Brain pericyte (primary cell): ENCODE data around the gene STK35.
A peak's percentile ranks its signal among the peaks of the same experiment; 100 is the strongest.

Experiments
- DNase-seq: peaks from one replicate; pipeline ENCODE4 v3.0.0-alpha.2; 2012; ENCODE audit warnings: low read depth, low spot score

STK35 gene

GRCh38 chr20:2101057-2101864, at the start of gene STK35:
Gene STK35, plus strand, starts transcription at chr20:2101827. Its CDS starts 55 bp downstream, at chr20:2101882.
- no peak for DNase-seq

GRCh38 chr20:2051946-2052345, 49.7 kb upstream of the STK35 start:
- DNase-seq: no peak

- DNase-seq: no peak
Observed at GRCh38 chr20:2052741-2053140, 48.9 kb upstream of the STK35 start.

GRCh38 chr20:2053615-2054014, 48.0 kb upstream of the STK35 start:
- no peak for DNase-seq

GRCh38 chr20:2054911-2055310, 46.7 kb upstream of the STK35 start:
- DNase-seq: no peak

GRCh38 chr20:2059411-2059810, 42.2 kb upstream of the STK35 start:
- DNase-seq: no peak

- DNase-seq: no peak
Observed at GRCh38 chr20:2065099-2065498, 36.5 kb upstream of the STK35 start.

GRCh38 chr20:2066461-2067122, 35.0 kb upstream of the STK35 start:
- no peak for DNase-seq

- DNase-seq: no peak
Observed at GRCh38 chr20:2080532-2081224, 20.9 kb upstream of the STK35 start.

GRCh38 chr20:2084703-2085102, 16.9 kb upstream of the STK35 start:
- DNase-seq: no peak

GRCh38 chr20:2086177-2086979, 15.2 kb upstream of the STK35 start:
- DNase-seq: no peak

GRCh38 chr20:2086980-2087377, 14.6 kb upstream of the STK35 start:
- no peak for DNase-seq

- DNase-seq: no peak
Observed at GRCh38 chr20:2088891-2089290, 12.7 kb upstream of the STK35 start.

GRCh38 chr20:2089447-2089846, 12.2 kb upstream of the STK35 start:
- DNase-seq: no peak

- no peak for DNase-seq
Observed at GRCh38 chr20:2093159-2093781, 8.4 kb upstream of the STK35 start.

GRCh38 chr20:2093883-2094282, 7.7 kb upstream of the STK35 start:
- no peak for DNase-seq

GRCh38 chr20:2101865-2102584, 398 bp downstream of the STK35 start:
- DNase-seq: peak; percentile 85

- no peak for DNase-seq
Observed at GRCh38 chr20:2102585-2103460, 1.2 kb downstream of the STK35 start.

- DNase-seq: no peak
Observed at GRCh38 chr20:2103461-2104153, 2.0 kb downstream of the STK35 start.
